ENCODE results near the gene UBL4A. TPM values are rescaled to one million over a fixed set of nuclear protein-coding genes. Genes with fewer than 3 reads are reported as not detected.
"Not testable (repeated sequence)": the region's sequence is repeated elsewhere in the genome, so short reads cannot be mapped to it uniquely, and the experiment has no call there.

The UBL4A gene
- total RNA-seq, 4 donors from 2014 or later, result 14.7 to 36.3 (median 29.5) TPM

DNA sequence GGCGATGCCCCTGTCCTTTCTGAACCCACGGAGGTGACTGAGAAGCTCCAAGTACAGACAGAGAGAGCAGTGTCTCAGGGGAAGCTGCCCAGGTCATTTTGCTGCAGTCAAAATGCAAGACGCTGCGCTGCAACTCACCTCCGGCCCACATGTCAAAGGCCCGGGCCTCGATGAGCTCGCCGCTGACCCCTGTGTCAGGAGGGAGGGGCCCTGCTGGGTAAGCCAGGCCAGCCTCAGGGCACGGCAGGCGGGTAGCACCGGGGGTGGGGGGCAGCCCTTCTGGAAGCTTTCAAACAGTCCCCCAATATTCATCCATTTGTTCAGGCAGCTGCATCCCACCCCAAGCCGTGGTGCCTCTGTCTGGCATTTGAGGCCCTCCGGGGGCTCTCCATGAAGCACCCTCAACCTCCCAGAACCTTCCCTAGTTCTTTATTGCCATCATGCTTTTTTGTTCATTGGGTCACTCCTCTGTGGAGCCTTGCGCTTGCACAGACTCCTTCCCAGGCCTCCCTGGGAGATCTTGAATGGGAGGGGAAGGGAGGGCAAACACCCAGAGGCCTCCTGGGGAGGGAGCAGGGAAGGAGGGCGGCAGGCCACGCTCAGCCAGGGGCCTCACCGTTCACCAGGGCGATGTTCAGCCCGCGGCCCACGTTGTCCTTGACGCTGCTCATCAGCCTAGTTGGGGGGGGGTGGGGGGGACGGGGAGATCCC, 21.4 kb upstream of the UBL4A start:
- no peak for DNase-seq
- Histone ChIP-seq H3K4me3 (no peak overlapping the region), H3K27me3 (no peaks in the 10 kb centered on the region), H3K36me3 (no peaks in the 10 kb centered on the region), H3K4me1 (no peaks in the 10 kb centered on the region), H3K9me3 (no peaks in the 10 kb centered on the region), H3K27ac (no peak overlapping the region)
- intact Hi-C loops (cut with DNase I; ENCODE audit: low total_unique reads), result no loop called here
- no peak for TF ChIP-seq POLR2A (IDR thresholded peaks at IDR 0.05)
- TF ChIP-seq, protein P1, sequence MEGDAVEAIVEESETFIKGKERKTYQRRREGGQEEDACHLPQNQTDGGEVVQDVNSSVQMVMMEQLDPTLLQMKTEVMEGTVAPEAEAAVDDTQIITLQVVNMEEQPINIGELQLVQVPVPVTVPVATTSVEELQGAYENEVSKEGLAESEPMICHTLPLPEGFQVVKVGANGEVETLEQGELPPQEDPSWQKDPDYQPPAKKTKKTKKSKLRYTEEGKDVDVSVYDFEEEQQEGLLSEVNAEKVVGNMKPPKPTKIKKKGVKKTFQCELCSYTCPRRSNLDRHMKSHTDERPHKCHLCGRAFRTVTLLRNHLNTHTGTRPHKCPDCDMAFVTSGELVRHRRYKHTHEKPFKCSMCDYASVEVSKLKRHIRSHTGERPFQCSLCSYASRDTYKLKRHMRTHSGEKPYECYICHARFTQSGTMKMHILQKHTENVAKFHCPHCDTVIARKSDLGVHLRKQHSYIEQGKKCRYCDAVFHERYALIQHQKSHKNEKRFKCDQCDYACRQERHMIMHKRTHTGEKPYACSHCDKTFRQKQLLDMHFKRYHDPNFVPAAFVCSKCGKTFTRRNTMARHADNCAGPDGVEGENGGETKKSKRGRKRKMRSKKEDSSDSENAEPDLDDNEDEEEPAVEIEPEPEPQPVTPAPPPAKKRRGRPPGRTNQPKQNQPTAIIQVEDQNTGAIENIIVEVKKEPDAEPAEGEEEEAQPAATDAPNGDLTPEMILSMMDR (IDR thresholded peaks at IDR 0.05), result no peak

DNA sequence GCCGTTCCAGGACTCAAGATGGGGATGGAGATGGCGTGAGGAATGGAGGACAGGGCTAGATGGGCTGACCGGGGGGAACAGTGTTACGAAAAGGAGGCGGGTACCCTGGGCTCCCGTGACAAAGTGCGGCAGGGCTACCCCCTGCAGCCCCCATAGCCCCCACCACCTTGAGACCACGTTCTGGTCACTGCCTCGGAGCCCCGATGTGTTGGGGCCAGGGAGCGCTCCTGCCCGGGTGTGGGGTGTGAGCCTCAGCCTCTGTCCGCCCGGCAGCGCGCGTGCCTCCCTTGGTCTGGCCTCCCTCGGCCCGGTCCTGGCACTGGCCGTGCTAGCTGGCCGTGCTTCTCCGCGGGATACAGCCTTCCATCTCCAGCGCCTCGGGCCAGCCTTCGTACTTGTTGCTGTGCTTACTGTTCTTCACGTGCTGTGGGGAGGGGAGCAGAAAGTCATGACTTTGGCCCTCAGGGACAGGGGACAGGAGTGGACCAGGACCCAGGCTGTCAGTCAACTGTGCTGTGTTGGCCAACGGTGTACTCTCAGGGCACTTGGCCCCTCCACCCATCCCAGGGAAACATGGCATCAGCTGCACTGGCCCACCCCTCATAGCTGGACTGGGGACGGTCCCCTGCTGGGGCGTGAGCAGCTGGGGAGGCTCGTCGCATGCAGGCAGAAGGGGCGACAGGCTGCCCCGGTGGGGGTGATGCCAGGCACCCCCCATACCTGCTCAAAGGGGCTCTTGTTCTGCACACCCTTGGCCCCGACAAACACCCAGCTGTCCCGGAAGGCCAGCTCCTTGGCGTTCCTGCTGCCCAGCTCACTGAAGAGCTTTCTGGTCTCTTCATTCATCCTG, 20.3 kb upstream of the UBL4A start:
- Histone ChIP-seq H3K4me1 (no peaks in the 10 kb centered on the region), H3K27me3 (no peaks in the 10 kb centered on the region), H3K36me3 (no peaks in the 10 kb centered on the region), H3K4me3 (no peak overlapping the region), H3K27ac (no peak overlapping the region), H3K9me3 (no peaks in the 10 kb centered on the region)
- intact Hi-C loops (cut with DNase I; ENCODE audit: low total_unique reads), result no loop called here
- DNase-seq, result no peak
- TF ChIP-seq, protein P1 (IDR thresholded peaks at IDR 0.05), result no peak
- no peak for TF ChIP-seq POLR2A (IDR thresholded peaks at IDR 0.05)

DNA sequence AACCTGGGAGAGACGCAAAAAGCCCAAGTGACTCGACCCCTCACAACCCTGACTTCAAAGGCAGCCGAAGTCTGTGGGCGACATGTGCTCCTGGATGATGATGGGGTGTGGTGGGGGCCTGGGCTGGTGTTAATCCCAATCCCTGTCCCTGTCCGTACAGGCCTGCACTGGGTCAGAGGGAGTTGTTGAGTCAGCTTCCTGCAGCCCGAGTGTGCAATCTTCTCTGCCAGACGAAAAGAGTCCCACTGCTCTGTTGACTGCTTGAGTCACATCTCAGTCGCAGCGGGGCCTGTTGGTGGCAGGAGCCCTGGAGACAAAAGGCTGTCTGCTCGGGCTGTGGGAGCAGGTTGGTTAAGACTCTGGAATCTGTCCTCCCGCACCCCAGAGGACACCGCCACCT, 19.3 kb upstream of the UBL4A start:
- Histone ChIP-seq H3K36me3 (no peaks in the 10 kb centered on the region), H3K9me3 (no peaks in the 10 kb centered on the region), H3K4me1 (no peaks in the 10 kb centered on the region), H3K4me3 (no peak overlapping the region), H3K27ac (no peak overlapping the region), H3K27me3 (no peaks in the 10 kb centered on the region)
- no peak for DNase-seq
- TF ChIP-seq, protein P1 (IDR thresholded peaks at IDR 0.05), result no peak
- no peak for TF ChIP-seq POLR2A (IDR thresholded peaks at IDR 0.05)
- intact Hi-C loops (cut with DNase I; ENCODE audit: low total_unique reads), result no loop called here

DNA sequence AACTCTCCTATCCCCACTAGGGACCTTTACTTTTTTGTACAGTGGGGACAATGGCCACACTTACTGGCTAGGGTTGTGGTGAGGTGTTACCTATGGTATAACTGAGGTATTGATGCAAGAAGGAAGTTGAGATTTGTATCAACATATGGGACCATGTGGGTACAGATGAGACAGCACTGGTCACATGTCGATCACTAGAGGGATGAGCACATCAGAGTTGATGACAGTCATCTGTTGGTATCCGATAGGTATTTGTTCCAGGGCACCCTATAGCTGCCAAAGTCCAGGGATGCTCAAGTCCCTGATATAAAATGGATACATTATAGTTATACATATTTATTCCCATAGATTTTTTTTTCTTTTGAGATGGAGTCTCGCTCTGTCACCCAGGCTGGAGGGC, 16.6 kb upstream of the UBL4A start:
- Histone ChIP-seq H3K36me3 (no peaks in the 10 kb centered on the region), H3K4me3 (no peak overlapping the region), H3K27ac (no peak overlapping the region), H3K4me1 (no peaks in the 10 kb centered on the region), H3K27me3 (no peaks in the 10 kb centered on the region), H3K9me3 (no peaks in the 10 kb centered on the region)
- no peak for TF ChIP-seq POLR2A (IDR thresholded peaks at IDR 0.05)
- TF ChIP-seq, protein P1 (IDR thresholded peaks at IDR 0.05), result no peak
- intact Hi-C loops (cut with DNase I; ENCODE audit: low total_unique reads), result no loop called here
- DNase-seq, result no peak

DNA sequence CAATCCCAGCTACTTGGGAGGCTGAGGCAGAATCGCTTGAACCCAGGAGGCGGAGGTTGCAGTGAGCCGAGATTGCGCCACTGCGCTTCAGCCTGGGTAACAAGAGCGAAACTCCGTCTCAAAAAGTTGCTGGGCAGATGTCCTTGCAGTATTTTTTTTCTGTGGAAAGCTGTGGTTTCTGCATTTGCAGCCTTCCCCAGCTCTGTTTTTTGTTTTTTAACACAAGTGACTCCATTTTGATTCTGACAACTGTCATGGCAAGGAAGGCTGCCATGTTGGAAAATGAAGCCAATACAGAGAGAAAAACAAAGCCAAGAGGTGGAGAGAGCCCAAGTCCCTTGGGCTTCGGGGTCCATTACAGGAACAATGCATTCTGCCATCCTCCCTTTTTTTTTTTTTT, 15.7 kb upstream of the UBL4A start:
- Histone ChIP-seq H3K4me3 (no peak overlapping the region), H3K9me3 (no peaks in the 10 kb centered on the region), H3K27ac (no peak overlapping the region), H3K36me3 (no peaks in the 10 kb centered on the region), H3K4me1 (no peaks in the 10 kb centered on the region), H3K27me3 (no peaks in the 10 kb centered on the region)
- DNase-seq, result no peak
- TF ChIP-seq, protein P1 (IDR thresholded peaks at IDR 0.05), result no peak
- no peak for TF ChIP-seq POLR2A (IDR thresholded peaks at IDR 0.05)
- intact Hi-C loops (cut with DNase I; ENCODE audit: low total_unique reads), result no loop called here

DNA sequence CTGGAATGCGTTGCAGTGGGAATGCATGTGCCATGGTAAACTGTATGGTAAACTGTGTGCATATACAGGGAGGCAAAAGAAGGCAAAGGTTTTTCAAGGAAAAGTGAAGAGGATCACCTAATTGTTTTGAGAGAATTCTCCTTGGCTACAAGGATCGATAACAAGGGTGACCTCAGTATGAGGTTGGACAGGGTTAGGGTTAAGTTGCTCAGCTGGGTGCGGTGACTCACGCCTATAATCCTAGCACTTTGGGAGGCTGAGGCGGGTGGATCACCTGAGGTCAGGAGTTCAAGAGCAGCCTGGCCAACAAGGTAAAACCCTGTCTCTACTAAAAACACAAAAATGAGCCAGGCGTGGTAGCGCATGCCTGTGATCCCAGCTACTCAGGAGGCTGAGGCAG, 15.0 kb upstream of the UBL4A start:
- intact Hi-C loops (cut with DNase I; ENCODE audit: low total_unique reads); H3K4me3 ChIP-seq; H3K36me3 ChIP-seq: not testable (repeated sequence)

DNA sequence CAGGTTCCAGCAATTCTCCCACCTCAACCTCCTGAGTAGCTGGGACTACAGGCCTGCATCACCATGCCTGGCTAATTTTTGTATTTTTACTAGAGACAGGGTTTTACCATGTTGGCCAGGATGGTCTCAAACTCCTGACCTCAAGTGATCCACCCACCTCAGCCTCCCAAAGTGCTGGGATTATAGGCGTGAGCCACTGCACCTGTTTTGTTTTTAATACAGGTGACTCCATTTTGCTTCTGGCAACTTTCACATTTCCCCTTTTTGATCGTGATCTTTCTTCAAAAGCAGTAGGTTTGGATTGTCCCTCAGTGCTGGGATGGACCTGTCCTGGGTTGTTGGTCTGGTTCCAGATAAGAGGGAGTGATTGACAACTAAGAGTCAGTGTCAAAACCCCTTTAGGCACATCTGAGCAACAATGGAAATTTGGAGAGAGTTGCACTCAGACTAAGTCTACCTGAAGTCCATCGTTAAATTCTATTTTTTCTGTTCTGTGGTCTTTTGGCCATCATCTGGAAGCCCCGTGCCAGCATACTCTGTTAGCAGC, 10.2 kb upstream of the UBL4A start:
- H3K4me1 ChIP-seq; H3K27me3 ChIP-seq; H3K9me3 ChIP-seq; DNase-seq; H3K27ac ChIP-seq; intact Hi-C loops (cut with DNase I; ENCODE audit: low total_unique reads); H3K36me3 ChIP-seq; H3K4me3 ChIP-seq: not testable (repeated sequence)

More for the DNA sequence above, 15.0 kb upstream of the UBL4A start:
- H3K27ac ChIP-seq, H3K4me1 ChIP-seq, DNase-seq, H3K9me3 ChIP-seq, H3K27me3 ChIP-seq: not testable (repeated sequence)

Data from uterus (tissue), 4 donors.